ENCODE data around the gene TOR1AIP2. TPM values are rescaled to one million over a fixed set of nuclear protein-coding genes. Genes with fewer than 3 reads are reported as not detected.
A peak's percentile ranks its signal among the peaks of the same experiment; 100 is the strongest.
"Not testable (repeated sequence)": the region's sequence is repeated elsewhere in the genome, so short reads cannot be mapped to it uniquely, and the experiment has no call there.

TOR1AIP2 gene
- total RNA-seq, 2 experiments from 2014 or later: 48.0 to 49.0 TPM

DNA sequence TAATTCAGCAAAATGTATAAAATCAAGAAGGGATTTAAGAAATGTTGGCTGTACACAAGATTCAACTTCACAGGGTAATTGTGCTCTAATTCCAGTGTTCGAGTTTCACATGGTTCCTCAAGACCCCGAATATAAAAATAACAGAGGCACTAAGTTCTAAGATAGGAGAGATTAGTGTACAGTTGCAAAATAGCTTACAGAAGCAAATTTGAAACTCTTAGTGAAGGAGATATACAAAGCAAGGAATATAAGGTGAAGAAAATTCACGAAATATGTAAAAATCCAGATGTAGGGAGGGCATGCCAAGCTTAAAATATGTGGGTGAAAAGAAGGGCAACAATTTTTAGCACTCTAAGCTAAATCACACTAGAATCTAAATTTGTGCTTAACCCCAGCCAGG, 29.4 kb downstream of the TOR1AIP2 start:
- ATAC-seq (no peak), DNase-seq (no peak)
- no peaks in the 10 kb centered on the region for H3K27me3 Mint-ChIP-seq (ENCODE audit: low read depth)
- no peaks in the 10 kb centered on the region for H3K9me3 Mint-ChIP-seq (ENCODE audit: insufficient read depth)
- H3K4me3 Mint-ChIP-seq: no peak overlapping the region
- peaks cover 48% of the 10 kb centered on the region for H3K36me3 Mint-ChIP-seq (ENCODE audit: low read depth)
- POLR2A ChIA-PET: no interaction called here
- CTCF ChIA-PET: interaction anchor here (1.1 to 3.1 kb wide), 2 partner anchors 17 to 34 kb away, joined by 3 to 10 read pairs; no protein-coding TSS in a partner anchor
- H3K27ac Mint-ChIP-seq: no peak overlapping the region
- peaks cover 8% of the 10 kb centered on the region for H3K4me1 Mint-ChIP-seq (ENCODE audit: low read depth)

DNA sequence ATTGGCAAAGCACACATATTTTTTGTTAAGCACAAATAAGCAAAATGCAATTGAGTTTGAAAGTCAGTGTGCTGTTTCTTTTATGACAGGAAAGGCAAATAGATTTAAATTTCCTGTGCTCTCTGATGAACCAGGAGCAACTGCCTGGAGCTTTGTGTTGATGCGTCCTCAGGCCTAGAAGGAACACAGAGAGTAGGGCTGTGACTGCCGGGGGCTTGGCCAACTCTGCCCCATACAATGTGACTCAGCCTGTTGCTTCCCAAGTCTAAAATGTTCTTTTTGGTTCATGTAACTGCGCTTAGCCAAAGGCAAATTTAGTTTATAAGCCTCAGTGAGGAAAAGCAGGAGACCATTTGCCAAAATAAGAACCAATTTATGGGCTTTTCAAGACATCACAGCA, 37.5 kb downstream of the TOR1AIP2 start:
- ChIA-PET CTCF (interaction anchor here (0.9 to 1.3 kb wide), 2 partner anchors 13 to 25 kb away, joined by 3 to 5 read pairs; no protein-coding TSS in a partner anchor), POLR2A (no interaction called here)
- Mint-ChIP-seq H3K4me3 (no peak overlapping the region), H3K4me1 (ENCODE audit: low read depth) (no peaks in the 10 kb centered on the region), H3K9me3 (ENCODE audit: insufficient read depth) (no peaks in the 10 kb centered on the region), H3K36me3 (ENCODE audit: low read depth) (peaks cover 11% of the 10 kb centered on the region), H3K27ac (no peak overlapping the region), H3K27me3 (ENCODE audit: low read depth) (no peaks in the 10 kb centered on the region)
- no peak for ATAC-seq
- no peak for DNase-seq

DNA sequence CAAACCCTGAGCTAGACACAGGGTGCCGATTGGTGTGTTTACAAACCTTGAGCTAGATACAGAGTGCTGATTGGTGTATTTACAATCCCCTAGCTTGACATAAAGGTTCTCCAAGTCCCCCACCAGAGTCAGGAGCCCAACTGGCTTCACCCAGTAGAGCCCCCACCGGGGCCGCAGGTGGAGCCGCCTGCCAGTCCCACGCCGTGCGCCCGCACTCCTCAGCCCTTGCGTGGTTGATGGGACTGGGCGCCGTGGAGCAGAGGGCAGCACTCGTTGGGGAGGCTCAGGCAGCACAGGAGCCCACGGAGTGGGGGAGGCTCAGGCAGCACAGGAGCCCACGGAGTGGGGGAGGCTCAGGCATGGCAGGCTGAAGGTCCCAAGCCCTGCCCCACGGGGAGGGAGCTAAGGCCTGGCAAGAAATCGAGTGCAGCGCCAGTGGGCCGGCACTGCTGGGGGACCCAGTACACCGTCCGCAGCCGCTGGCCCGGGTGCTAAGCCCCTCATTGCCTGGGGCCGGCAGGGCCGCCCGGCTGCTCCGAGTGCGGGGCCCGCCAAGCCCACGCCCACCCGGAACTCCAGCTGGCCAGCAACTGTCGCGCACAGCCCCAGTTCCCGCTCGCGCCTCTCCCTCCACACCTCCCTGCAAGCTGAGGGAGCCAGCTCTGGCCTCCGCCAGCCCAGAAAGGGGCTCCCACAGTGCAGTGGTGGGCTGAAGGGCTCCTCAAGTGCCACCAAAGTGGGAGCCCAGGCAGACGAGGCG, 40.7 kb downstream of the TOR1AIP2 start:
- ATAC-seq; H3K9me3 Mint-ChIP-seq (ENCODE audit: insufficient read depth); H3K27ac Mint-ChIP-seq; H3K36me3 Mint-ChIP-seq (ENCODE audit: low read depth); H3K27me3 Mint-ChIP-seq (ENCODE audit: low read depth); POLR2A ChIA-PET; H3K4me1 Mint-ChIP-seq (ENCODE audit: low read depth); DNase-seq; H3K4me3 Mint-ChIP-seq: not testable (repeated sequence)
- CTCF ChIA-PET: interaction anchor here (1.4 to 1.9 kb wide), 2 partner anchors 22 to 27 kb away, joined by 4 to 6 read pairs; no protein-coding TSS in a partner anchor

DNA sequence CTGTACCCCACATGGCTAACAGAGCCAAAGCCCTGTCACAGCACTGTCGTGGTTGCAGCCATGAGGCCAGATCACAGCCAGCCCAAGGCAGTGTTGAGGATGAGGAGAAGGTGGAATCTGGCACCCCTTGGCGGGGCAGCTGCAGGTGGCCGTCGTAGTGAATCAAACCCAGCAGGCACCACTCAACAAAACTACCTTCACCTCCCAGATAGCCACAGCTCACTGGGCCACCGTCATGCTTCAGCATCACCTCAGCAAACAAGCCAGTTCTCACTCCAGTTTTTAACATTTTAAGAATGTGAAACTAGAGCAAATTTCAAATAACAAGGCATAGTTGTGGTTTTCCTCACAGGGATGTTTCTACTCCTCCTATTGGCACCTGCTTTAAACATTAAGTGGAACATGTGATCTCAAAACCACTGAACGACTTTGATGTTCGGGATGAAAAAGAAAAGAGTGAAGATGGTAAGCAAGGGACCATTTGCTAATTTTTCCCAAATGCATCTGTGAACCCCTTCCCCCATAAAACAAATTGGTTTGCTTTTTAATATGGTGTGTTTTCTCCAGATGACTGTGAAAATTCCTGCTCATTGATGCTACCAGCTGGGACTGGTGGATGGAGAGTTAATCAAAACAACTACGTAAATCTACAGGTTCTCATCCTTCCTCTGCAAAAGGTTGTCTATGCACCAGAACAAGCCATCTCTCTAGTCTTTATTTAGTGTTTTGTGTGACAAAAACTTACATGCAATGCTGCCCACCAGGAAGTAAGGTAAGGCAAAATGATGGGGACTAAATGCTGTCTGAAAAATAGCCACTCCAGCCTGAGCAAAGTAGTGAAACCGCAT, 45.5 kb downstream of the TOR1AIP2 start:
- ATAC-seq (peak; percentile 69), DNase-seq (no peak)
- Mint-ChIP-seq H3K4me3 (peak overlapping the region; percentile 34), H3K27ac (peak overlapping the region; percentile 43), H3K36me3 (ENCODE audit: low read depth) (peaks cover 2% of the 10 kb centered on the region), H3K9me3 (ENCODE audit: insufficient read depth) (no peaks in the 10 kb centered on the region), H3K4me1 (ENCODE audit: low read depth) (peaks cover 24% of the 10 kb centered on the region), H3K27me3 (ENCODE audit: low read depth) (no peaks in the 10 kb centered on the region)
- ChIA-PET CTCF (interaction anchor here (0.6 to 5.8 kb wide), 6 partner anchors 14 to 126 kb away, joined by 3 to 62 read pairs (median 7); no protein-coding TSS in a partner anchor), POLR2A (interaction anchor here (0.8 kb wide), 1 partner anchor 50 kb away, joined by 4 read pairs; the partner anchor contains the start of gene TOR1AIP1)

DNA sequence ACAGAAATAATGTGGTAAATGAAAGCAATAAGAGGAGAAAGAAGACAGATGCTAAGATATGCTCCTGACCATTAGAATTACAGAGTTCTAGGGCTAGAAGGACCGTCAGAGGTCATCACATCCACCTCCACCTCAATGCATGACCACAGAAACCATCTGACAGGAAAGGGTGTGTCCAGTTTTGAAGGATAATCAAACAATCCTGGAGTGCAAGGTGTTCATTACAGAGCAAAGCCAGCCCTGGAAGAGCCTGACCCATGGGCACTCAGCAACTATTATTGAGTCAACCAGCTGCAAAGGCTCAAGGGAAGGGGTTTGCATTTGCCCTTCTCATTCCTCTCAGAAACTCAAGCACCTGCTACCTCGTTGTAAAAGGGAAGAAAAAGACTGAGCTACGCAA, 46.4 kb downstream of the TOR1AIP2 start:
- Mint-ChIP-seq H3K27ac (no peak overlapping the region), H3K4me1 (ENCODE audit: low read depth) (peaks cover 24% of the 10 kb centered on the region), H3K4me3 (no peak overlapping the region), H3K36me3 (ENCODE audit: low read depth) (peaks cover 2% of the 10 kb centered on the region), H3K27me3 (ENCODE audit: low read depth) (no peaks in the 10 kb centered on the region), H3K9me3 (ENCODE audit: insufficient read depth) (no peaks in the 10 kb centered on the region)
- ATAC-seq: peak; percentile 21
- no peak for DNase-seq
- CTCF ChIA-PET: interaction anchor here (0.7 to 5.8 kb wide), 4 partner anchors 13 to 125 kb away, joined by 3 to 62 read pairs (median 7); no protein-coding TSS in a partner anchor
- POLR2A ChIA-PET: interaction anchor here (0.8 kb wide), 1 partner anchor 51 kb away, joined by 4 read pairs; the partner anchor contains the start of gene TOR1AIP1

DNA sequence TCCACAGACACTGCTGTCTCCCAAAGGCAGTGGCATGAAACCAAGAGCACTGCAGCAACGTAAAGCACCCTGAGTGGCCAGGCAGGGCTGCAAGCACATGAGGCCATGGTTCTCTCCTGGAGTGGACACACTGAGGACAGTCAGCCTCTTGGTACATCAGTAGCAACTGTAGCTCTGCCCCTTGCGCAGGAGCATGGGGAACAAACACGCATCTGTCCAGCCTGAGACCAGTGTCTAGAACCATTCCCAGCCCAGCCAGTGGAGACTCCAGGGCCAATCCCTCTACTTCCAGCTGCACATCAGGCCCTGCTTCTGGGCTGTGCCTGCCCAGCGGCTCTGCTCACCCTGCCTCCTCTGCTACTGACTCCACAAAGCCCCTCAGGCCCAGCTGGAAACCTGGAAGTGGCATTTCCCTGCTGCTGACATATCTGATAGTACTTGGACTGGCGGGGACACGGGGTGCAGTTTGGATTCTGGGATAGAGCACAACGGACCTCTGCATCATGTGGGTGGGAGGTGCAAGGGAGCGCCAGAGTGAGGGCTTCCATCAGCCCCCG, 49.0 kb downstream of the TOR1AIP2 start:
- Mint-ChIP-seq H3K27ac (no peak overlapping the region), H3K27me3 (ENCODE audit: low read depth) (no peaks in the 10 kb centered on the region), H3K9me3 (ENCODE audit: insufficient read depth) (no peaks in the 10 kb centered on the region), H3K4me3 (no peak overlapping the region), H3K4me1 (ENCODE audit: low read depth) (peaks cover 24% of the 10 kb centered on the region), H3K36me3 (ENCODE audit: low read depth) (no peaks in the 10 kb centered on the region)
- CTCF ChIA-PET: interaction anchor here (0.9 to 5.8 kb wide), 2 partner anchors 13 to 19 kb away, joined by 3 to 62 read pairs; no protein-coding TSS in a partner anchor
- no peak for DNase-seq
- POLR2A ChIA-PET: no interaction called here
- no peak for ATAC-seq

DNA sequence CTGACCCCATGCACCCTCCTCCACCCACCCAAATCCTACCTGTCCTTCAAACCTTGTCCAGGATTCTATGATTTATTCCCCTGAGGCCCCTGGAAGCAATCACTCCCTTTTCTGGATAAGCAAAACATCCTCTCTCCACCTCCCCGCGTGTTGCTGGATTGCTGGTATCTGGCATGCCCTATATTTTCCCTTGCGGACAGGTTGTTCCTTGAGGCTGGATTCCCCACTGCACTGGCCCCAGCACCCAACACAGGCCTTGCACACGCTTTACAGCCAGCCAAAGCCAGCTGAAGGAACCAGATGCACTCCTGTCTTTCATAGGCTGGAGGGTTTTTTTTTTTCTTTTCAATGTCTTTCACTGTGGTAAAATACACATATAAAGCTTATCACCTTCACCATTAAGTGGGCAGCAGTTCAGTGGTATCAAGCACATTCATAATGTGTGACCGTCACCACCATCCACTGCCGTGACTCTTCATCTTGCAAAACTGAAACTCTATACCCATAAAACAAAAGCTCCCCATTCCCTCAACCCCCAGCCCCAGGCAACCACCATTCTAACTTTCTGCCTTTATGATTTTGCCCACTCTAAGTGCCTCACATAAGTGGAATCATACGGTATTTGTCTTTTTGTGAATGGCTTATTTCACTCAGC, 50.9 kb downstream of the TOR1AIP2 start:
- ChIA-PET CTCF (interaction anchor here (0.6 to 5.8 kb wide), 3 partner anchors 8 to 35 kb away, joined by 3 to 62 read pairs (median 3); no protein-coding TSS in a partner anchor), POLR2A (no interaction called here)
- H3K27me3 Mint-ChIP-seq (ENCODE audit: low read depth): no peaks in the 10 kb centered on the region
- no peak overlapping the region for H3K4me3 Mint-ChIP-seq
- H3K36me3 Mint-ChIP-seq (ENCODE audit: low read depth): no peaks in the 10 kb centered on the region
- no peak for ATAC-seq
- H3K9me3 Mint-ChIP-seq (ENCODE audit: insufficient read depth): no peaks in the 10 kb centered on the region
- no peak overlapping the region for H3K27ac Mint-ChIP-seq
- peaks cover 14% of the 10 kb centered on the region for H3K4me1 Mint-ChIP-seq (ENCODE audit: low read depth)
- no peak for DNase-seq

DNA sequence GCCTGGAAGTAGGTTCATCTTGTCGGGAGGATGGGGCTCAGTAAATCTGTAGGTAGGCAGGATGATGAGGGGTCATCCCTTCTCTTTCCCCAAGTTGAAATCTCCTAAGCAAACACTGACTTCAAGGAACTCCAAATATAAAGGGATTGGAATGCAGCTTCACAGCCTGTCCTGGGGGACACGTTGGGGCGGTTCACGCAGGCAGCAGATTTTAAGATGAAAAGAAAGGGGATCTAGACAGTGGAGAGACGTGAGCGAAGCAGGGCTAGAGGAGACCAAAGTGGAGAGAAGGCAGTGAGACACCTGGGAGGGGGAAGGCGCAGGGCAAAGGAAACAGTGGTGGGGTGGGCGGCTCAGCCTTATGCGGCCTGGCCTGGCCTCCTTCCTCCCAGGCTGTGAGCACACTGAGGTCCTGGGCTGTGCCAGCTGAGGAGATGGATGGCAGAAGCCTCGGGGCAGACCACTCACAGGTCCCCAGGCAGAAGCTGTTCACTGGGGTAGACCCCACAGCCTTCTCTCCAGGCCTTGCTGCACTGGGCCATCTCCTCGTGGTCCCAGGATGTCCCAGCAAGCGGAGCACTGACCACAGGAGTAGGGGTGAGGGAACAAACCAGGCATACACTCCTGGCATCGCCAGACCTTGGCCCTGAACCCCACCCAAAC, 51.7 kb downstream of the TOR1AIP2 start:
- no peak overlapping the region for H3K27ac Mint-ChIP-seq
- ATAC-seq: no peak
- POLR2A ChIA-PET: no interaction called here
- H3K4me3 Mint-ChIP-seq: no peak overlapping the region
- no peaks in the 10 kb centered on the region for H3K9me3 Mint-ChIP-seq (ENCODE audit: insufficient read depth)
- peaks cover 5% of the 10 kb centered on the region for H3K4me1 Mint-ChIP-seq (ENCODE audit: low read depth)
- DNase-seq: no peak
- H3K27me3 Mint-ChIP-seq (ENCODE audit: low read depth): no peaks in the 10 kb centered on the region
- H3K36me3 Mint-ChIP-seq (ENCODE audit: low read depth): no peaks in the 10 kb centered on the region
- CTCF ChIA-PET: interaction anchor here (1.4 kb wide), 1 partner anchor 11 kb away, joined by 5 read pairs; no protein-coding TSS in a partner anchor

DNA sequence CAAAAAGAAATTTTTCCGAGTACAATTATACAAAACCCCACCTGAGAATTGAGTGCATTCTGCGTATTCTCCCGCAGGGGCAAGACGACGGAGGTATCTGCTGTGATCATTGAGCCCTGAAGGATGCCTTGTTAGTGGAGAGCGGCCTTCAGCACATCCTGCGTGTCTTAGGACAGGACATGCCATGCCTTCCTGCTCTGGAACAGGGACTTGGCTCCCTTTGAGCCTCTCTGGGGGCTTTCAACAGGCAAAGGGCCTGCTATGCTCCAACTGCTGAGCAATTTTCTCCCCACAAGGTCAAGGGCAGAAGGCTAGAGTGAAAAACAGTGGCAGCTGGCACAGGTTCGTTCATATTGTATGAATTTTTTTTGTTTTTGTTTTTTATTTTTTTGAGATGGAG, 52.4 kb downstream of the TOR1AIP2 start:
- H3K27ac Mint-ChIP-seq: no peak overlapping the region
- POLR2A ChIA-PET: no interaction called here
- no peaks in the 10 kb centered on the region for H3K4me1 Mint-ChIP-seq (ENCODE audit: low read depth)
- CTCF ChIA-PET: interaction anchor here (1.4 kb wide), 1 partner anchor 11 kb away, joined by 5 read pairs; no protein-coding TSS in a partner anchor
- H3K36me3 Mint-ChIP-seq (ENCODE audit: low read depth): no peaks in the 10 kb centered on the region
- no peak overlapping the region for H3K4me3 Mint-ChIP-seq
- no peak for DNase-seq
- H3K27me3 Mint-ChIP-seq (ENCODE audit: low read depth): no peaks in the 10 kb centered on the region
- H3K9me3 Mint-ChIP-seq (ENCODE audit: insufficient read depth): no peaks in the 10 kb centered on the region
- ATAC-seq: no peak

DNA sequence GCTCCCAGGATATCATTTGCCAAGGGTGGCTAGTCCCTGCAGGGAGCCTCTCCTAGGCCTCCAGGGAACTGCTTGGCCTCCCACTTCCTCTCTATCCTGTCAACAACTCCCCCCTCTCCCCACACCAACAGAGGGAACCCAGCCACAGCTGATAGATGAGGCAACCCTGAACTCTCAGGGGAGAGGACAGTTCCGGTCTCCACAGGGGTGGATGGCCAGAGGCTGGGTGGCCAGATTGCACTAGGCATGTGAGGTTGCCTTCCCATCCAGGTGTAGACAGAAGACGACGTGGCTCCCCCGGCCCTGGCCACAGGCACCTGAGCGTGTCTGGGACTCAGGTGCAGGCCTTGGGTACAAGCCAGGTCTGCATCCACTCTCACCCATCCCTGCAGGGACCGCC, 53.3 kb downstream of the TOR1AIP2 start:
- Mint-ChIP-seq H3K27ac (no peak overlapping the region), H3K4me3 (no peak overlapping the region), H3K9me3 (ENCODE audit: insufficient read depth) (no peaks in the 10 kb centered on the region), H3K27me3 (ENCODE audit: low read depth) (no peaks in the 10 kb centered on the region), H3K36me3 (ENCODE audit: low read depth) (no peaks in the 10 kb centered on the region), H3K4me1 (ENCODE audit: low read depth) (no peaks in the 10 kb centered on the region)
- ChIA-PET CTCF (interaction anchor here (1.8 to 6.6 kb wide), 2 partner anchors 9 to 15 kb away, joined by 11 to 56 read pairs; no protein-coding TSS in a partner anchor), POLR2A (interaction anchor here (0.6 kb wide), 1 partner anchor 19 kb away, joined by 3 read pairs; no protein-coding TSS in a partner anchor)
- ATAC-seq (no peak), DNase-seq (no peak)

Measured in activated CD8-positive, alpha-beta T cell treated with anti-CD3 and anti-CD28 coated beads, Interleukin-2, amount 10 ng/mL, durations not matched to agents 7 days and 5 days (primary cell).